HepG2 (cell line): ENCODE measurements around the gene MX2. TPM values are rescaled to one million over a fixed set of nuclear protein-coding genes. Genes with fewer than 3 reads are reported as not detected.

Experiments
- ATAC-seq: fragments of 200-7000 bp; cut with Tn5 transposase; 3 replicates; pipeline ENCODE4 v1.9.1; 2020; ENCODE audit warnings: mild to moderate bottlenecking, moderate library complexity
- BruUV-seq: library from RNA; stranded (reverse); fragments of 400-500 nt; replicated peaks from 2 replicates; lab custom pipeline; 2021; lab: Mats Ljungman, UMichigan
- CTCF ChIA-PET: fragments of 300-600 bp; formaldehyde crosslinking; extraction: SDS; loops from one replicate; lab custom pipeline; 2021; ENCODE audit warnings: low total read pairs, inconsistent platforms, low intra/inter-chr PET ratio; lab: Yijun Ruan, JAX
- POLR2A ChIA-PET: fragments of 350-600 bp; sonication (Branson Sonifier 250); formaldehyde crosslinking; loops from one replicate; lab custom pipeline; 2020; ENCODE audit warnings: antibody characterized with exemption, inconsistent platforms; lab: Yijun Ruan, JAX
- DNase-seq: peaks from one replicate; pipeline ENCODE4 v3.0.0-alpha.2; 2015; ENCODE audit warnings: low spot score
- FAIRE-seq: peaks from 3 replicates; lab custom pipeline; 2011; peaks lifted over from hg19 to GRCh38; lab: Jason Lieb, UNC
- H2AFZ ChIP-seq: one replicate; pipeline ENCODE4 v1.6.1; 2011; ENCODE audit warnings: low read length, inconsistent platforms
- H3K27ac ChIP-seq: fragments of 300-600 bp; 3 replicates; pipeline ENCODE4 v1.8.0; 2011; ENCODE audit warnings: mixed run types, mild to moderate bottlenecking, mixed read lengths, low read length, inconsistent platforms; ENCODE audit not compliant: insufficient read depth; ENCODE audit errors: extremely low read length
- H3K27me3 ChIP-seq, 2 experiments: fragments of 200-600 bp in 1 of 2; 2 replicates in 1 of 2; 3 replicates in 1 of 2; pipeline versions ENCODE4 v1.6.0 to v1.8.0; 2011; ENCODE audit warnings: low read length in 2 of 2, mild to moderate bottlenecking in 2 of 2, moderate library complexity in 2 of 2, inconsistent platforms in 1 of 2; ENCODE audit not compliant: insufficient read depth in 2 of 2, control insufficient read depth in 1 of 2
- H3K36me3 ChIP-seq, 2 experiments: fragments of 200-600 bp in 1 of 2; replicated peaks in 1 of 2; 2 replicates in 1 of 2; 3 replicates in 1 of 2; pipeline versions ENCODE4 v1.5.1 to v1.8.0; 2011; ENCODE audit warnings: low read length in 2 of 2, inconsistent platforms in 1 of 2; ENCODE audit not compliant: insufficient read depth in 2 of 2, control insufficient read depth in 1 of 2
- H3K4me1 ChIP-seq: 2 replicates; pipeline ENCODE4 v1.5.1; 2012; ENCODE audit warnings: low read length, inconsistent platforms; ENCODE audit not compliant: insufficient read depth
- H3K4me2 ChIP-seq: 2 replicates; pipeline ENCODE4 v1.6.0; 2011; ENCODE audit warnings: low read depth, low read length, inconsistent platforms
- H3K4me3 ChIP-seq, 3 experiments: fragments of 200-600 bp in 1 of 3; sonication (generic), shearing (Covaris generic) in 1 of 3; replicated peaks in 1 of 3; 2 replicates each; pipeline ENCODE4 v1.5.1; 2011 to 2016; ENCODE audit warnings: low read length in 3 of 3, inconsistent platforms in 2 of 3, low read depth in 2 of 3, mild to moderate bottlenecking in 2 of 3, control low read depth in 1 of 3, mixed read lengths in 1 of 3; ENCODE audit not compliant: insufficient read depth in 1 of 3
- H3K79me2 ChIP-seq: one replicate; pipeline ENCODE4 v1.6.1; 2011; ENCODE audit warnings: low read length, inconsistent platforms; ENCODE audit not compliant: insufficient read depth
- H3K9ac ChIP-seq: 2 replicates; pipeline ENCODE4 v1.6.0; 2011; ENCODE audit warnings: mild to moderate bottlenecking, low read depth, low read length, inconsistent platforms; ENCODE audit not compliant: insufficient read depth
- H3K9me3 ChIP-seq: 2 replicates; pipeline ENCODE4 v1.5.1; 2012; ENCODE audit warnings: mild to moderate bottlenecking, low read length
- H4K20me1 ChIP-seq: 2 replicates; pipeline ENCODE4 v1.6.0; 2011; ENCODE audit warnings: inconsistent platforms, mild to moderate bottlenecking, low read length, moderate library complexity; ENCODE audit not compliant: insufficient read depth
- AGO2 ChIP-seq: fragments of 200-400 bp; formaldehyde crosslinking; optimal IDR thresholded peaks from 2 replicates; pipeline ENCODE3; 2017; ENCODE audit warnings: mild to moderate bottlenecking, low read depth, low read length, moderate library complexity
- ELF4 ChIP-seq: sonication (generic); formaldehyde crosslinking; IDR thresholded peaks from 2 replicates; pipeline ENCODE4 v1.5.0; 2020; ENCODE audit warnings: missing genetic modification reagents, mild to moderate bottlenecking, moderate library complexity, borderline replicate concordance
- MTA1 ChIP-seq: sonication (generic); formaldehyde crosslinking; IDR thresholded peaks from 2 replicates; pipeline ENCODE4 v1.4.0; 2020; ENCODE audit warnings: missing genetic modification reagents, mild to moderate bottlenecking, borderline replicate concordance
- STAG1 ChIP-seq: sonication (generic); formaldehyde crosslinking; IDR thresholded peaks from 2 replicates; pipeline ENCODE4 v1.4.0; 2020; ENCODE audit warnings: missing genetic modification reagents
- ZNF281 ChIP-seq: sonication (generic); formaldehyde crosslinking; IDR thresholded peaks from 2 replicates; pipeline ENCODE4 v1.4.0; 2020; ENCODE audit warnings: missing genetic modification reagents, borderline replicate concordance
- WGBS: methylation state at CpG from one replicate; pipeline ENCODE4 v1.1.6; 2017; ENCODE audit warnings: low lambda C conversion rate; 5-methylcytosine and 5-hydroxymethylcytosine counted together
- in situ Hi-C: cut with HindIII; loops from 2 replicates; pipeline ENCODE4 v1.10.0; 2017; ENCODE audit warnings: low pct_unique_long_range_greater_than_20kb; ENCODE audit not compliant: extremely low pct_ligation_motif_present
- intact Hi-C: fragments of 100-400 bp; cut with micrococcal nuclease; formaldehyde crosslinking; loops from one replicate; pipeline ENCODE4 v1.10.0; 2022; ENCODE audit not compliant: unreplicated experiment
- polyA plus RNA-seq, 8 experiments: library from polyadenylated mRNA; depleted of rRNA in 3 of 8; stranded (reverse) in 7 of 8; unstranded in 1 of 8; fragments of >200 nt; fragmentation: Illumina TruSeq in 4 of 8; extraction: Trizol in 4 of 8; gene quantifications; 2 replicates each; pipeline versions ENCODE4 v1.2.1 to v1.2.3, GENCODE V29; 2011 to 2016; ENCODE audit warnings: low read depth in 4 of 8, missing spikeins in 1 of 8, mixed read lengths in 1 of 8; ENCODE audit not compliant: insufficient read depth in 1 of 8
- total RNA-seq, 5 experiments: library from RNA; depleted of rRNA; stranded (reverse); fragments of >200 nt; fragmentation: Illumina TruSeq; extraction: Trizol; gene quantifications; 2 replicates each; pipeline ENCODE4 v1.2.3, GENCODE V29; 2016; ENCODE audit warnings: low read depth in 1 of 5

MX2 gene
- total and polyA plus RNA-seq, 2 of the 13 experiments (the other 11 are each of a cell fraction or from before 2014, with no cell fraction given): 24.0 to 35.7 TPM

DNA sequence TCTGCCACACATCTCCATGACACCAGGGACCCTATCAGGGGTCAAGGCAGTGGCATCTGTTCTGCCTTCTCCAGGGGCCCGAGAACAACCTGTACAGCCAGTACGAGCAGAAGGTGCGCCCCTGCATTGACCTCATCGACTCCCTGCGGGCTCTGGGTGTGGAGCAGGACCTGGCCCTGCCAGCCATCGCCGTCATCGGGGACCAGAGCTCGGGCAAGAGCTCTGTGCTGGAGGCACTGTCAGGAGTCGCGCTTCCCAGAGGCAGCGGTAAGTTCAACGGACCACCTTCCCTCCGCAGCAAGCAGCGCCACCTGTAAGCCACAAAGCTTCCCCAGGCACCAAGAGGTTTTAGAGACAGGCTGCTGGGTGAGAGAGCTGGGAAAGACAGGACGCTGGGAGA is 15.9 kb downstream of the MX2 start:
- H3K4me1 ChIP-seq: peaks cover 7% of the 10 kb centered on the region
- no peak overlapping the region for H3K4me3 ChIP-seq
- peaks cover 7 to 11% of the 10 kb centered on the region in 2 experiments; a peak in 3 of 5 replicates for H3K36me3 ChIP-seq
- WGBS: 92% methylated on average over 7 of the region's 16 CpGs
- no TSS peak for BruUV-seq
- no peaks in the 10 kb centered on the region for H3K9me3 ChIP-seq
- no peak overlapping the region for H2AFZ ChIP-seq
- no peak for DNase-seq
- no peak overlapping the region for H3K9ac ChIP-seq
- TF ChIP-seq AGO2: peak; percentile 21
- no peak for TF ChIP-seq MTA1
- TF ChIP-seq, all 625 proteins: peak for 1
- ChIA-PET CTCF (no interaction called here), POLR2A (no interaction called here)
- 0 out of 2 replicates have a peak, but pooled peaks cover 2% of the 10 kb centered on the region for H4K20me1 ChIP-seq
- H3K27me3 ChIP-seq: no peaks in the 10 kb centered on the region; a peak in 1 of 5 replicates
- no peak overlapping the region for H3K27ac ChIP-seq
- H3K79me2 ChIP-seq: peaks cover 10% of the 10 kb centered on the region
- FAIRE-seq: no peak
- ATAC-seq: no peak
- in situ Hi-C loops (no loop called here), intact Hi-C loops (no loop called here)
- no peak overlapping the region for H3K4me2 ChIP-seq

DNA sequence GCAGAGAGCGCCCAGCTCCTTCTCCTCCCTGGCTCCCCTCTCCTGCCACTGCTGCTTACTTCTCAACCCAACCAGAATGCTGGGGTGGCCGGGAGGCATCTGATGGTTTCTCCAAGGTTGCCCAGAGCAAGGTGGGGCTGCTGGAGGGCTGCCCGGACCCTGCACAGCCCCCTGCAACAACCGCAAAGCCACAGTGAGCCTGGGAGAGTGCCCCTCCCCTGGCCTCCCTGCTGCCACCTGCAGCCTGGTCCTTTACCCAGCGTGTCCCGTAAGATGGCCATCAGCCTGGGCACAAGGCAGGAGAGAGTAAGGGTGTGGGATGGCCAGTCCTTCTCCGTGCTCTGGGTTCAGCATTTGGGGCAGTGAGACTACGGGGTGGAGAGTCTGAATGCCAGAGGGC is 17.0 kb downstream of the MX2 start:
- no peaks in the 10 kb centered on the region; a peak in 1 of 5 replicates for H3K27me3 ChIP-seq
- peak; percentile 23; the same call in 2 of the 3 replicates for ATAC-seq
- FAIRE-seq: no peak
- H4K20me1 ChIP-seq: no peaks in the 10 kb centered on the region
- no peak overlapping the region for H3K27ac ChIP-seq
- no peaks in the 10 kb centered on the region for H3K9me3 ChIP-seq
- intact Hi-C loops (no loop called here), in situ Hi-C loops (no loop called here)
- H3K9ac ChIP-seq: no peak overlapping the region
- DNase-seq: no peak
- TF ChIP-seq ELF4: no peak
- TF ChIP-seq STAG1 (CRISPR knock-in tag): 0 out of 2 replicates have a peak, but pooled peaks have one; percentile 14
- TF ChIP-seq ZNF281 (CRISPR knock-in tag): no peak
- no TSS peak for BruUV-seq
- H3K4me2 ChIP-seq: no peak overlapping the region
- no peak overlapping the region for H2AFZ ChIP-seq
- CTCF ChIA-PET: interaction anchor here (0.8 kb wide), 1 partner anchor 95 kb away, joined by 3 read pairs; no protein-coding TSS in a partner anchor
- no peak overlapping the region for H3K4me3 ChIP-seq
- H3K4me1 ChIP-seq: no peaks in the 10 kb centered on the region
- 100% methylated on average over 6 of the region's 8 CpGs for WGBS
- peaks cover 10 to 11% of the 10 kb centered on the region in 2 experiments; a peak in 3 of 5 replicates for H3K36me3 ChIP-seq
- H3K79me2 ChIP-seq: peaks cover 2% of the 10 kb centered on the region
- POLR2A ChIA-PET: no interaction called here
